OCI-LY7 (cell line): ENCODE data around the gene CMTM7.

Experiments used
- CTCF ChIP-seq: fragments of 200-600 bp; sonication (generic); conservative IDR thresholded peaks from 2 replicates; pipeline ENCODE4 v1.5.1; 2014; ENCODE audit warnings: mild to moderate bottlenecking, antibody characterized with exemption, low read length, moderate library complexity, mixed read lengths
- EZH2phosphoT487 ChIP-seq: fragments of 200-600 bp; sonication (generic); IDR thresholded peaks from 2 replicates; pipeline ENCODE4 v1.6.1; 2018; ENCODE audit warnings: low read depth, borderline replicate concordance, mild to moderate bottlenecking, mixed run types, antibody characterized with exemption, low read length, moderate library complexity, mixed read lengths

- TF ChIP-seq CTCF = peak; percentile 91
- no peak for TF ChIP-seq EZH2phosphoT487
These were observed 16.7 kb upstream of the CMTM7 start for GRCh38 chr3:32374788-32375595.
